IPS-NIHi7 (cell line): ENCODE data around the gene SHISAL1.
"Not testable (repeated sequence)": the region's sequence is repeated elsewhere in the genome, so short reads cannot be mapped to it uniquely, and the experiment has no call there.

ENCODE experiments used
- DNase-seq: peaks from one replicate; pipeline ENCODE4 v3.0.0; 2012; ENCODE audit warnings: mixed read lengths; ENCODE audit errors: extremely low spot score

SHISAL1 gene

DNA sequence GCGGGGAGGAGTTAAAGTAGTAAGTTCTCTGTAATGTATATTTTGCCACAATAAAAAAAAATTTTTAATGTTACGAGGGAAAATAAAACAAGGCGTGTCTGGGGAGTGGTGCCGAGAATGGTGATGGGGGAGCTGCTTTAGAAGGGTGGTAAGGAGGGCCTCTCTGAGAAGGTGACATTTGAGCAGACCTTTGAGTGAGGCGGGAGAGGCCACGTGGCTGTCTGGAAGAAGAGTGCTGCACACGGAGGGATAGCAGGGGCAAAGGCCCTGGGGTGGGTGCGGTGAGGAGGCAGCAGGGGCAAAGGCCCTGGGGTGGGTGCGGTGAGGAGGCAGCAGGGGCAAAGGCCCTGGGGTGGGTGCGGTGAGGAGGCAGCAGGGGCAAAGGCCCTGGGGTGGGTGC lies 10.4 kb downstream of the SHISAL1 start:
- not testable (repeated sequence) for DNase-seq

DNA sequence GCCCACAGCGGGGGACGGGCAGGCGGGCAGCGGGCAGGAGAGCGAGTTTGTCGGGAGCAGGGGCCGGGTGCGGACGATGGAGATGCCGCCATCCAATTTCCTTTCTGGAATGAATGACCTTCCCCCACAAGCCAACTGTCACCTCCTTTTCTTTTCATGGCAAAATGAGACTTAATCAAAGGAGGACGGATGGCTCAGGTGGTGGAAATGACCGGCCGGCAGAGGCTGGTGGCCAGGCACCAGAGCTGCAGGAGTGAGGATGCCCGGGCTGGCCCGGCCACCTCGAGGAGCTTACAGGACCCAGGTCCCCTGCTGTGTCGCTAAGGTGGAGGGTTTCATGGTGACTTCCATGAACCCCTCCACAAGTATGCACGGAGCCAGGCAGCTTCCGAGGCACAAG lies 11.7 kb downstream of the SHISAL1 start:
- no peak for DNase-seq

DNA sequence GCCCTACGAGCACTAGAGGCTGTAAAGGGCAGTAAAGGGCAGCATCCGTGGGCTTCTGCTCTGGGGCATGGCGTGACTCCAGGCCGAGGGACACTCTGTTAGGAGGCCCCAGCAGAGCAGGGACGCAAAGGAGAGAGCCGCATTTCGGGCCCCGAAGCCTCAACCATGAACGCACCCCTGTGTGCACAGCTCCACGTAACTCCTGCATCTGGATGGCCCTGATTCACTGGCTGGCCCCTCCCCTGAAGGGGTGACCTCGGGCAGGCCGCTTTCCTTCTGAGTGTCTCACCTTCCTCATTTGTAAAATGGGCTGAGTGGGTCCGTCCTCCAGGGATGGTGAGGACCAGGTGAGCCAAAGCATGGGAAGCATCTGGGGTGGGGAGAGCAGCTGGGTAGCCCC lies 13.6 kb downstream of the SHISAL1 start:
- no peak for DNase-seq

DNA sequence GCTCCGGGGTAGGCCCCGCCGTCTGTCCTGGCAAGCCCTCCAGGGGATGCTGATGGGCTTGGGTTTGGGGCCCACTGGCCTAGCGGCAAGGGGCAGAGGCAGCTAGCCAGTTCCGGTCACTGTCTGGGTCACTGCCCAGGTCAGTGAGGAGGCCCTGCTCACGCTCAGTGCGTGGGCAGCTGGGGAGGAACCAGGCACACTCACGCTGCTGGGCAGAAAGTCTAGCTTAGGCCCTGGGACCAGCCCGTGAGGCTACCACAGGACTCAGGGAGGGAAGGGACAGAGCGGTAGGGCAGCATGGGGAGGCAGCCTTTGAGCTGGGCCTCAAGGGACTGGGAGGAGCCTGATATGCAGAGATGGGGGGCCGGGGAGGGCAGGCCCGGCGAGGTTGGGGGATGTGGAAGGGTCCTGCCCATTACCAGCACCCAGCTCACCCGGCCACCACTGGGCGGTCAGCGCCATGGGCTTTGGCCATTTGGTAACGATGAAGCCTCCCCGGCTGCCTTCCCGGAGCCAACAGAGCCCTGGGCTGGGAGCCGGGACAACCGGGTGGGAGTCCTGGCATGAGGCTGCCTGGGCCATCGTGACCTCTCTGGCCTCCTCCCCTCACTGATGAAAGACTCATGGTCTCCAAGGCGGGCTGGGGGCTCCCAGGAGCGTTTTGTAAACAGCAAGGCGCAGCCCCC lies 14.2 kb downstream of the SHISAL1 start:
- no peak for DNase-seq

DNA sequence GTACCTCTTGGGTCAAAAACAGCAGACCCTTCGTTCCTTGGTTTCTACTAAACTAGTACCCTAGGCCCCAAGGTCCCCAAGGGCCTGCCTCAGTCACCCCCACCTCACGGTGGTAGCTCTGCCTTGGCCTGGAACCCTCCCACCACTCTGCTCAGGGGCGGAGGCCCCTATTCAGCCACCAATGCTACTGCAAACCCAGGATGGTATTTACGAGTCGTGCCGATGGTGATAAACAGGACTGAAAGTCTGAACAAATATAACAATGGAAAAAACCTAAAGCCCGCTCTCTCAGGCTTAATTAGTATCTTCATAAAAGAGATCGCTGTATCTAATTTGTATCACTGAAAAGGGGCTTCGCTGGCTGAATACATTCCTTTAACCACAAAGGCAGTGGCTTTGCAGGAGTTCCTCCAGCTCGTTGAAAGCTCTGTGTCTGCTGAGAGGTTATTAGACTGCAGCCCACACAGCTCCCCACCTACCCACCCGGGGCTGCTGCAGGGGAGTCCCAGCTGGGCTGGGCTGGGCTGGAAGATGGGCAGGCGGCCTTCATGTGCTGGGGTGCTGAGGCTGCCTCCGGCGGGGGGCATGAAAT lies 15.2 kb downstream of the SHISAL1 start:
- no peak for DNase-seq

DNA sequence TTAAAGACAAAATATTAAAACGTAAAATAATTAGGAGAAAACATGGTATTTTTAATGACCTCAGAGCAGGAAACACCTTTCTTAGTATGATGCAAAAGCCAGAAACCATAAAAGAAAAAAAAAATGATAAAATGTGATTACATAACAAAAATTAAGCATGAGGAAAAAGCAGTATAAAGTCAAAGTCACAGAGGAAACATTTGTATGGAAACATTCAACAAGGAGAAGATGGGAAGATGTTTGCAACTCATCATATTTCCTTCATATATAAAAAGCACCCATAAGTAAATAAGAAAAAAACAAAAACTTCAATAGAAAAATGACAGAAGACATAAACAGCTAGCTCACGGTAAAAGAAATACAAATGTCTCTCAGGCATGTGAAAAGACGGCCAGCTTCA lies 17.3 kb downstream of the SHISAL1 start:
- DNase-seq = no peak

DNA sequence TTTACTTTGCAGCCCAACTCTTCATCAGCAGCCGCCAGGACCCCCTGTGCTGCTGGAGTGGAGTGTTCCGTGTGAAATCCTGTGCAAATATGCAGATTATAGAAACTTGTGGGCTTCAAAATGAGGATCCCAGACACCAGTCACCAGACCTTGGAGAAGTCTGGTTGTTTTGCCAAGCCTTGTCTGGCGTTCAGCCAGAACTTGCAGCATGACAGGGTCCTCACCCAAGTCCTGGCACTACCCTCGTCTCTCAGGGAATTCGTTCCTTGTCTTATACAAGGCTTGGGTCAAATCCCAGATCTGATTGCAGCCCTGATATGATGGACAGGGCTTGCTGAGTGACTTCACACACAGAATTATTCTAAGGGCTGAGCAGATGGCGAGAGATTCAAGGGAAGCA lies 18.9 kb downstream of the SHISAL1 start:
- no peak for DNase-seq

DNA sequence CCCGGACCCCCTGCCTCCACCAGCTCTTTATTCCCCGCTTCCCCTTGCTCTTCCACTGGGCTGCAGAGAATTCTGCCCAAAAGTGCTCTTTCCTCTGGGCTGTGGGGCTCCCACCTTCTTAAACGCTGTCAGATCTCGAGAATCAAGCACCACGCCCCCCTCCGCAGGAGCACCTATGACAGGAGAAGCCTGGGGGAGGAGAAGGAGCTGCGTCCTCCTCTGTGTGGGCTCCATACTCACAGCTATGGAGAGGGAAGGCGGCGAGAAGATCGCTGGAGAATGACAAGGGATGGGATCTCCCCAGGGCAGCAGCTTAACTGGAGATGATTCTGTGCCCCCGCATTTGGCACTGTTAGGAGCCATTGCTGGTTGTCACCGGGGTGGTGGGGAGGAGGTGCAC lies 19.7 kb downstream of the SHISAL1 start:
- no peak for DNase-seq

DNA sequence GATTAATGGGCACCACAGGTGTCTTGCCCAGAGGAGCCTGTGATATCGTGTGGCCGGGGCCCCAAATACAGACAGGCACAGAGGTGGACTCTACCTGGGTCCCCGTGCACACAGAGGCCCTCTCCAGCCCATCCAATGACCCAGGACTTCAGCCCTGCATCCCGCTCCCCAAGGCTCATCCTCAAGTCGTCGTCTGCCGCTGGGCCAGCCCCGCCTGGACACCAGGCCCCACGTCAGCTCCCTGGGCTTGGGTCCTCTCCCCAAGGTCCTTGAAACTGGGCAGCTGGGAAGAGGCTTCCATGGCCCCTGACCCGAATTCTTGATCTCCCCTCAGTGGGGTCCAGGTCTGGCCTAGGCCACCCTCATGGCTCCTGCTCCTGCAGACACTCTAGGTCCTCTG lies 20.2 kb downstream of the SHISAL1 start:
- DNase-seq = no peak

DNA sequence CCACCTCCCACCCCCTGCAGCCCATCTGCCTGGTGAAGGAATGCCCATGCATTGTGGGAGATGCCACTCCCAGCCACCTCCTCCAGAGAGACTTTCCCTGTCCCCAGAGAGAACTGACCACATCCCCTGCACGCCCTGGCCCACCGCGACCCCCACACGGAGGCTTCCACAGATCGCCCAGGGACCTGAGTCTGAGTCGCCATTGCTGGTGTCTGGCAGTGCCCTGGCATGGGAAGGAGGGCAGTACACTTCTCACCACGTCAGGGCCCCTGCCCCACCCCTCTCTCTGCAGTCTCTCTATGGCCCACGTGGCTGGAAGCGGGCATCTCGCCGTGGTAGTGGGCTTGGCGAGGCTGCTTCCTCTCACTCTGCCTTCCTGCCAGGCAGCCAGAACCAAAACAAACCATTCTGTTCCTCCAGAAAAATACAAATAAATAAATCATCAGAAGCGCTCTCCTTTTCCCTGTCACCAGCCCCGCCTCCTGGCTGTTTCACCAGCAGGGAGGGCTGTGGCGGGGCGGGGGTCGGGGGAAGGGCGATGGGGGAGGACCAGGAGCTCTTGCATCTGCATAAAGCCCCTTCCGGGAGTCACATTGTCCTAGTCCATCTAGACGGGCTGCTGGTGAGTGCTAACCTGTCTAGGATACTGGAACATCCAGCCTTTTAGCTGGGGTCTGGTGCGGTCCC lies 20.9 kb downstream of the SHISAL1 start:
- peak; percentile 77 for DNase-seq

DNA sequence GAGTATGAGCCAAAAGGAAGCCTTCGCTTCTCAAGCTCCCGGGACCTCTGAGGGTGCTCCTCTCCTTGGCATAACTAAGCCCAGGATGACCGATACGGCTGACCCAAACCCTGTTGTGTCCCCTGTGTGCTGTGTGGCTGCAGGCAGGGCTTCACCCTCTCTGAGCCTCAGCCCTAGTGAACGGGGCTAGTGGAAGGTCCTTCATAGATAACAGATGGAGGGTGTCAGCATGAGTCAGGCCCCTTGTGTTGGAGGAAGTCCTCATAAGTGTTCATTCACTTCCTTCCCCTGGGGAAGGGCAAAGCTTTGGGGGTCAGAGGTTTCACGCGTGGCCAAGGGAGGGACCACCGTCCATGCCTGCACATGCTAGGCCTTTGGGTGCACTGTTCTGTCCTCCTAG lies 21.5 kb downstream of the SHISAL1 start:
- DNase-seq = no peak

DNA sequence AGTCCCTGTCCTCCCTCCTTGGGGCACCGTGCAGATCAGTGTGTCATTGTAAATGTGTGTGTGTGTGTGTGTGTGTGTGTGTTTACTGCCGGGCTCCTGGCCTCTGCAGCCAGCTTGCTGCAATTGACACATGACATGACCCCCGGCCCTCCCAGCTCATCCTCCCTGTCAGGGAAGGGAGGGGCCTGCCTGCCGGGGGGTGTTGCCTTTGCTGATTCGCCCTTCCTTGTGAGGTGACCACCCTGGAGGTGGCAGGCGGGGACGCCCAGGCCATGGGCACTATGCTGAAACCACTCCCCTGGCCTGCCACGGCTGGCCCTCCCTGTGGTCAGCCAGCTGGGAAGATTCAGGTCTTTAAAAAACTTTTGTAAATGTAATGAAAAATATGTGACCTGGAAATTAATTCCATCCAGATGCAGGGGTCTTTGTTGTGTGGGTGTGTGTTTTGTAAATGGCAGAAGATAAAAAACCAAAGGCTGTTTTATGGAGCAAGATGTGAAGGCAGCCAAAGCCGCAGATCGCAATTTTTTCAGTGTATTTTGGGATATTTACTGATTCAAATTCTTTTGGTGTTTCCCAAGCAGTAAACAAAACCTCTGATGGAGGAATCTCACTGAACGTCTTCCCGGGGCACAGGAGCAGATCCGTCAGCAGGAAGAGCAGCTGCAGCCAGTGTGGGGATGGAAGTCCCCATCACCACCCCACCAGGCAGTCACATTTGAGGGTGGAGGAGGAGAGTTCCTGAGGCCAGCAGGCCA lies 23.2 kb downstream of the SHISAL1 start:
- peak; percentile 60 for DNase-seq

DNA sequence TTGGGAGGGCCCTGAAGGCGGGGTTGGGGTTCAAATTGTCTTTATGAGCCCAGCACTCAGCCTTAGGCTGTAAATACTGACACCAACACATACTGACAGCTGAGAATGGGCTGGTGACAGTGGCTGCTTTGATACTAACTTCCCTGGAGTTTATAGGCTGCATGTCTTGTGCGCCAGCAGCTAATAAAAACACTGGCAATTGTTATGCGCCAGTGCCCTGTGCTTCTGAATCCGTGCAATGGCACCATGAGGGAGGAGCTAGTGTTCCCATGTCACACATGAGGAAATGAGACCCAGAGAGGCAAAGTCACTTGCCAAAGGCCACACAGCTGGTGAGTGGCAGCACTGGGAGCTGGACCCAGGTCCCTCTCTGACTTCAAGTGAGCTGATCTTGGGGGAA lies 23.8 kb downstream of the SHISAL1 start:
- DNase-seq = no peak

DNA sequence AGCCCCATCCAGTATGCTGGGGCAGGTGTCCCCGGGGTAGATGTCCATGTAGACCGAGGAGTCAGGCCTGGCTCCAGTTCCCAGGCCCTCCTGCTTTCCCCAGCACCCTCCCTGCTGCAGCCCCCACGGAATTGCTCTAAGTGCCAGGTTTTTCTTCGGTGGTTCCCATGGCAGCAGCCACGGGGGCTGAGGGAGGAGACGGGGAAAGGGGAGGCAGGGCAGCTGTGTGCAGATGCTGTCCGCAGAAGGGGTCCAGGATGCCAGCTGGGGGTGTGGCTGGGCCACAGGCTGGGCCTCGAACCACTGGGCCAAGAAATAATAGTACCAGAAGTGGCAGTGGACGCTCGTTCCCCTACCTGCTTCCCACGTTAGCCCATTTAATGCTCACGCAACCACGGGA lies 25.0 kb downstream of the SHISAL1 start:
- DNase-seq = no peak

DNA sequence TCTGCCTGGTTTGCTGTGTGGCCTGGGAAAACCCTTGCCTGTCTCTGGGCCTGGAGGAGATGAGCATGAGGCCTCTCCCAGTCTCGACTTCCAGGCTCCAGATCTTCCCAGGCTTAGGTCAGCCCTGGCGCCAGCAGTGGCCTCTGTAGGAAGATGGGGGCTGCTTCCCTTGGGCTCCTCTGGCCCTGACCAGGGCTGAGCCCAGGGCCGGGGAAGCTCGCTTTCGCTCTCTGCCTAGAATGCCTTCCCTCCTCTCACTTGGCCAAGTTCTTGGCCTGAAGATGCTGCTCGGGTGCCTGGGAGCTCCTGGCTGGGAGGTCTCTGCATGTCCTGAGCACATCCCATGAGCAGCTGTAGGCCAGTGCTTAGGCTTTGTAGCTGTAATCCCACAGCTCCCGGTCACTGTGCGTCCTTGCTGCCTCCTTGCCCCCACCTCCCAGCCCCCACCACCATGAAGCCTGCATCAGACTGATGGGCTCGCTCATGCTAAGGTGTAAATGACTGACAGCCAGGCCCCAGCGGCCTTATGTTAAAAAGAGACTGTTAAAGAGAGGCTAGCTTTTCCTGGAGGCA lies 25.5 kb downstream of the SHISAL1 start:
- no peak for DNase-seq

DNA sequence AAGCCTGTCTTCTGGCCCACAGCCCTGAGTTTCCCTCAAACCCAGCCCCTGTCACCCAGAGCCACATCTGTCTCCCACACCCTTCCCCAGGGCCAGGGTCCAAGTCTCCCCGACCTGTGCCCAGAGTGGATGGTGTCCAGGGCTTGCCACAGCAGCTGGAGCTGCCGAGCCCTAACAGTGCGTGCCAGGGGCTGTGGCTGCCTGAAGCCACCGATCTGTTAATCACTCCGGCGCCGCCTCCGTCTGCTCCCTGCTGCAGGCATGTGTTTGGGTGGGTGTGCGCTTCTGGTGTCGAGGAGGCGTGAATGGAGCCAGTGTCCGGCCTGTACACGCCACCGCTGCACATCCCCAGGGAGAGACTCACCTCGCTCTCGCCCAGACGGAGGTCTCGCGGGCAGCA lies 26.1 kb downstream of the SHISAL1 start:
- no peak for DNase-seq

DNA sequence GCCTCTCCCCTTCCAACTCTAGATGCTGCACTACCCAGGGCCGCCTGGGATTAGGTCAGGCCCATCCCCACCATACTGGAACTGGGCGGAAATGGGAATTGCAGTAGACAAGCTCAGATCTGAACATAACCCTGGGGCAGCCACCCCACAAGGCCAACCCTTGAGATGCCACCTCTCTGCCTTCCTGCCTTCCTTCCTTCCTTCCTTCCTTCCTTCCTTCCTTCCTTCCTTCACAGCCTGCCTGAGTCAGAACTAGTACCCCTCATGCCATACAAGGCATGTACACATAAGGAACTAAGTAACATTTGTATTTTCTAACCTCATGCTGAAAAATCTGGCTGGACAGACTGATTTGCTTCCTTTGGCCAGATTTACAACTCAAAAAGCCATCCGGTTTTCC lies 28.0 kb downstream of the SHISAL1 start:
- DNase-seq = no peak

DNA sequence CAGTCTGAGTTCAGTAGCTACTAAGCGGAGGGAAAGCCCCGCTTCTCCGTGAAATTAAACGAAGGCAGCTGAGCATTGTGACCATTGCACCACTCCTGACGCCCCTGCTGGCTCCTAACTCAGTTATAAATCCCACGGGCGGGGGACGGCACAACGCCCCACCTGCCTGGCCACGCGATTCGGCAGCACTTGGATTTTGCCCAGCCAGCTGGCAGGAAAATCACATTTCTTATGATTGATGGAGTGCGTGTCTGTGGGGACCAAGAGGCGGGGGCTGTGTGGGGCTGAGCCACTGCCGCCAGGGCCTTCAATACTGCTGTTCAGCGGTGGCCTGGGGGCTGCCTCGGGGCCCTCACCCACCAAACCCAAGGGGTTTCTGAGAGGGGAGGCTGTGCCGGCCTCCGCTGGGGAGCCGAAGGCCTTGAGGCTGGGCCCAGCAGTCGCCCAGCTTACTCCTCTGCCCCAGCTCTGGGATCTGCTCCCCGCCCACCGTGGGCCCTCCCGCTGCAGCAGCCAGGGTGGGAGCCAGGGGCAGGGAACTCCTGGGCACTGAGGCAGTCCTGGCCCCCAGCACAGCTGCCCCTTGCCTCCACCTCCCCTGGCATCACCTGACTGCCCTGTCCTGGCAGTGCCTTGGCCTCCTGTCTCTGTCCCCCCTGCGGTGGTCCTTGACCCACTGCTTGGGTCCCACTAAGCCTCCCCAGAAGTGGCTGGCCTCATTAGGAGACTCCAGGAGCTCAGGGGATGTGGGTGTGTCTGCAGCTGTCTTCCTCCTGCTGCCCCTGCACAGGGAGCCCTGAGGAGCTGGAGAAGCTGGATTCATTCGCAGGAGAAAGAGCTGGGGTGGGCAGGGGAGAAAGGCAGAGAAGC lies 30.7 kb downstream of the SHISAL1 start:
- no peak for DNase-seq

DNA sequence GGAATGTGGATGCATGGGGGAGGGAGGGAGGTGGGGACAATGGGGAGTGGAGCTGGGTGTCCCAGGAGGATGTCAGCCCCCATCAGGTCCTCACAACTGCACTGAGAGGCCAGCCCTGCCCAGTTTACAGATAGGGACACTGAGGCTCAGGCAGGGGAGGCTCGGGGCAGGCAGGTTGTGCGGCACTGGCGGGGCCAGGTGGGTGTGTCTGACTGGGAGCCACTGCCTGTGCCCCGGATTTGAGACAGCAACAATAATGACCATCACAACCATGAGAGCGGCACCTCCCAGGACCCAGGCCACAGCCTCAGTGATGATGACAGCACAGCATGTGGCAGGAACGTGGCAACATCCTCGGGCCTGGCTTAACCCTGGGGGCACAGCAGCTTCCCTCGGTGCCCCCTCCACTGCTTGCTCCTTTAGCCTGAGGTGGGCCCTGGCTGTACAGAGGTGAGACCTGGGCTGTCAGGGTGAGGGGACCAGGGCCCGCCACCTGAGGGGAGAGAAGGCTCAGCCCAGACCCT lies 32.0 kb downstream of the SHISAL1 start:
- DNase-seq = no peak

DNA sequence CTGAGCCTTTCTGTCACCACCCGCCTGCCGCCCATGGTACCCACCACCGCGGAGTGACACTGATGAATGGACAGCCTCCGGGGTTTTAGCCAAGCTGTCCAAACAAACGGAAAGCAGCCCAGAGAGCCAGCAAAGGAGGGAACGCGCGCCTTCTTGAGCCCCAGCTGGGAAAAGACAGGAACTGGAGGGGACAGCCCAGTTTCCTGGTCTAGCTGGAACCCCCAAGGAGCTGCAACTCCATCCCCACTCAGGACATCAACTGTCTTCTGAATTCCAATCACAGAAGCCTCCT lies 33.7 kb downstream of the SHISAL1 start:
- DNase-seq = no peak
